Liver (tissue), 9 donors: ENCODE results near the gene PEX16. TPM values are rescaled to one million over a fixed set of nuclear protein-coding genes. Genes with fewer than 3 reads are reported as not detected.

ENCODE experiments used
- DNase-seq: peaks from one replicate; pipeline ENCODE4 v3.0.0-alpha.2; 2017; ENCODE audit warnings: low spot score
- H3K27ac ChIP-seq, 2 donors: one replicate each; pipeline ENCODE4 v1.7.0; 2013; ENCODE audit warnings: inconsistent platforms in 2 of 2, low read length in 2 of 2, control low read depth in 1 of 2, low read depth in 1 of 2, mild to moderate bottlenecking in 1 of 2
- H3K27me3 ChIP-seq, 4 donors: one replicate each; pipeline versions ENCODE4 v1.6.1 to v1.7.0; 2013; ENCODE audit warnings: low read length in 3 of 4, inconsistent platforms in 1 of 4, mild to moderate bottlenecking in 1 of 4, moderate library complexity in 1 of 4; ENCODE audit not compliant: control insufficient read depth in 4 of 4, insufficient read depth in 4 of 4
- H3K36me3 ChIP-seq, 4 donors: one replicate each; pipeline versions ENCODE4 v1.6.1 to v1.7.0; 2013; ENCODE audit warnings: low read length in 3 of 4, mild to moderate bottlenecking in 3 of 4, low read depth in 1 of 4, moderate library complexity in 1 of 4; ENCODE audit not compliant: control insufficient read depth in 4 of 4, insufficient read depth in 3 of 4
- H3K4me1 ChIP-seq, 4 donors: one replicate each; pipeline versions ENCODE4 v1.6.1 to v1.7.0; 2013; ENCODE audit warnings: low read length in 3 of 4, mild to moderate bottlenecking in 3 of 4, moderate library complexity in 1 of 4; ENCODE audit not compliant: control insufficient read depth in 4 of 4, insufficient read depth in 4 of 4
- H3K4me3 ChIP-seq, 3 donors: one replicate each; pipeline versions ENCODE4 v1.6.1 to v1.7.0; 2013; ENCODE audit warnings: low read length in 3 of 3, control low read depth in 1 of 3, low read depth in 1 of 3, mild to moderate bottlenecking in 1 of 3
- H3K9ac ChIP-seq, 2 donors: one replicate each; pipeline ENCODE4 v1.7.0; 2013; ENCODE audit warnings: low read length in 2 of 2, mild to moderate bottlenecking in 2 of 2, moderate library complexity in 2 of 2, control low read depth in 1 of 2, low read depth in 1 of 2
- H3K9me3 ChIP-seq, 4 donors: one replicate each; pipeline versions ENCODE4 v1.6.1 to v1.7.0; 2013; ENCODE audit warnings: low read length in 3 of 4; ENCODE audit not compliant: control insufficient read depth in 4 of 4
- FOXA1 ChIP-seq: IDR thresholded peaks from 2 replicates; pipeline ENCODE4 v1.6.1; 2016; ENCODE audit warnings: antibody characterized with exemption
- FOXA2 ChIP-seq: IDR thresholded peaks from 2 replicates; pipeline ENCODE4 v1.6.1; 2016; ENCODE audit warnings: antibody characterized with exemption
- GABPA ChIP-seq, 2 donors: IDR thresholded peaks in 1 of 2; conservative IDR thresholded peaks in 1 of 2; 2 replicates each; pipeline ENCODE4 v1.6.1; 2016; ENCODE audit warnings: antibody characterized with exemption in 2 of 2, mild to moderate bottlenecking in 1 of 2, moderate library complexity in 1 of 2
- HNF4A ChIP-seq, 2 donors: conservative IDR thresholded peaks; 2 replicates each; pipeline ENCODE4 v1.6.1; 2016; ENCODE audit warnings: antibody characterized with exemption in 2 of 2, mild to moderate bottlenecking in 2 of 2
- NR2F2 ChIP-seq: IDR thresholded peaks from 2 replicates; pipeline ENCODE4 v1.6.1; 2016; ENCODE audit warnings: antibody characterized with exemption
- RAD21 ChIP-seq, 2 donors: IDR thresholded peaks; 2 replicates each; pipeline ENCODE4 v1.6.1; 2016; ENCODE audit warnings: antibody characterized with exemption in 2 of 2, mild to moderate bottlenecking in 2 of 2
- RXRA ChIP-seq, 2 donors: IDR thresholded peaks; 2 replicates each; pipeline ENCODE4 v1.6.1; 2017 to 2018; ENCODE audit warnings: antibody characterized with exemption in 2 of 2, mild to moderate bottlenecking in 1 of 2
- SP1 ChIP-seq: IDR thresholded peaks from 2 replicates; pipeline ENCODE4 v1.6.1; 2018; ENCODE audit warnings: antibody characterized with exemption, mild to moderate bottlenecking
- TAF1 ChIP-seq: conservative IDR thresholded peaks from 2 replicates; pipeline ENCODE4 v1.6.1; 2016; ENCODE audit warnings: antibody characterized with exemption, mild to moderate bottlenecking
- YY1 ChIP-seq: IDR thresholded peaks from 2 replicates; pipeline ENCODE4 v1.6.1; 2016; ENCODE audit warnings: antibody characterized with exemption, mild to moderate bottlenecking
- WGBS: extraction: QIAGEN DNeasy Blood & Tissue Kit; methylation state at CpG from one replicate; pipeline ENCODE4 v1.1.7; 2013; 5-methylcytosine and 5-hydroxymethylcytosine counted together
- polyA plus RNA-seq, 2 donors: library from polyadenylated mRNA; stranded (reverse) in 1 of 2; unstranded in 1 of 2; fragments of 200-250 nt in 1 of 2; fragments of >200 nt in 1 of 2; fragmentation: Nextera tagmentation in 1 of 2; extraction: Ambion mirVana in 1 of 2; gene quantifications; one replicate each; pipeline versions ENCODE4 v1.2.1 to v1.2.3, GENCODE V29; 2013 to 2015
- total RNA-seq, 2 donors: library from RNA; depleted of rRNA; stranded (reverse); fragments of >200 nt; gene quantifications; one replicate each; pipeline ENCODE4 v1.2.3, GENCODE V29; 2014
- TF ChIP-seq, protein P1 (sequence below): fragments of 150-350 bp; IDR thresholded peaks from 2 replicates; pipeline ENCODE4 v1.5.1; 2017; ENCODE audit warnings: improper control_type of control experiment, low read depth, low read length; ENCODE audit not compliant: missing input control
- TF ChIP-seq, protein P2 (sequence below): IDR thresholded peaks from 2 replicates; pipeline ENCODE4 v1.6.1; 2016; ENCODE audit warnings: antibody characterized with exemption
- TF ChIP-seq, protein P3 (sequence below): IDR thresholded peaks from 2 replicates; pipeline ENCODE4 v1.6.1; 2016; ENCODE audit warnings: antibody characterized with exemption
- TF ChIP-seq, protein P4 (sequence below): IDR thresholded peaks from 2 replicates; pipeline ENCODE4 v1.6.1; 2016; ENCODE audit warnings: antibody characterized with exemption
- donor health status: healthy.
- donor health status: healthy.
- donor health status: healthy.
- donor health status: healthy.
- donor health status: healthy.

Gene PEX16
- total and polyA plus RNA-seq, 4 donors, result 18.8 to 41.2 (median 29.8) TPM

DNA sequence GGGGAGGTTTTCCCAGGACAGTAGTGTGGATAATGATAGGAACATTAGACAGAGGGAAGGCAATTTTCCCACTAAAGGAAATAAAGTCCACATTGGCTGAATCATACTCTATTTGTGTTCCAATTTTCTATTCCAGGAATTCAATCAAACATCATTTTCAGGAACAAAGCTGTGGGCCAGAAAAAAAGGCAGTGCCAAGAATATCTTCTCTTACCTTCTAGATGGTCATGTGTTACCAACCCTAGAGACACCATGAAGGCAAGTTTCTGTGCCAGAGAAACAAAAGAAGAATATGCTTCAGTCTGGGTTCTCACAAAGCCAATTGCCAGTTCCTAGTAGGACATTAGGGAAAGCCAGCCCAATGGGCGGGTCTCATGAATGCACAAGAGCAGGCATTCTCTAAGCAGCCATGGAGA is 32.3 kb upstream of the PEX16 start:
- no peak for DNase-seq
- WGBS, result 97% methylated on average over 1 of the region's 1 CpG
- H3K9me3 ChIP-seq, result no peaks in the 10 kb centered on the region
- H3K27me3 ChIP-seq, result no peaks in the 10 kb centered on the region
- H3K36me3 ChIP-seq, result peaks cover 4 to 36% (median 26%) of the 10 kb centered on the region in 4 donors
- no peak for TF ChIP-seq NR2F2
- TF ChIP-seq HNF4A (conservative IDR thresholded peaks at IDR 0.05), result peak in 1 of 2 donors; percentile 14
- TF ChIP-seq RXRA (IDR thresholded peaks at IDR 0.05), result peak in 1 of 2 donors; percentile 34
- peaks cover 0 to 5% (median under 1%) of the 10 kb centered on the region in 4 donors for H3K4me1 ChIP-seq
- peak overlapping the region in 1 of 2 donors; percentile 10 for H3K27ac ChIP-seq
- no peak overlapping the region for H3K4me3 ChIP-seq
- no peak overlapping the region for H3K9ac ChIP-seq

DNA sequence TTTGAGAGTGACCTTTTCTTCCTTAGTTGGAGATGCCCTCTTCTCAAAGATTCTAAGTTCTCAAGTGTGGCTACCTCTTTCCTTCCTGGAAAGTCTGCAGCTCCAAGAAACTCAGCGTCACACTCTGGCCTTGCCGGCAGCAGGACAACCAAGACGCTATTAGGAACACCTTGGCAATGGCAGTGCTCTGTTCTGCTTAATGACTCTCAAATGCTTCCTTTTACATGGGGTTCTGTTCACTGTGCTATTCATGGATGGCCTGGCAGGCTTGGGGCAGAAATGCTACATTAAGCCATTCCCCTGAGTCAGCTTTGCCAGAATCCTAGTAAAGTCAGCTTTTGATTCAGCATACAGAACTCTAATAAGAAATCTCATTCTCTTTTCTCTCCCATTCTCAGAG is 30.7 kb upstream of the PEX16 start:
- 95% methylated on average over 3 of the region's 3 CpGs for WGBS
- H3K27ac ChIP-seq, result no peak overlapping the region
- DNase-seq, result no peak
- H3K27me3 ChIP-seq, result no peaks in the 10 kb centered on the region
- H3K36me3 ChIP-seq, result peaks cover 4 to 40% (median 26%) of the 10 kb centered on the region in 4 donors
- no peak overlapping the region for H3K9ac ChIP-seq
- no peaks in the 10 kb centered on the region for H3K9me3 ChIP-seq
- H3K4me3 ChIP-seq, result no peak overlapping the region
- TF ChIP-seq, protein P1, sequence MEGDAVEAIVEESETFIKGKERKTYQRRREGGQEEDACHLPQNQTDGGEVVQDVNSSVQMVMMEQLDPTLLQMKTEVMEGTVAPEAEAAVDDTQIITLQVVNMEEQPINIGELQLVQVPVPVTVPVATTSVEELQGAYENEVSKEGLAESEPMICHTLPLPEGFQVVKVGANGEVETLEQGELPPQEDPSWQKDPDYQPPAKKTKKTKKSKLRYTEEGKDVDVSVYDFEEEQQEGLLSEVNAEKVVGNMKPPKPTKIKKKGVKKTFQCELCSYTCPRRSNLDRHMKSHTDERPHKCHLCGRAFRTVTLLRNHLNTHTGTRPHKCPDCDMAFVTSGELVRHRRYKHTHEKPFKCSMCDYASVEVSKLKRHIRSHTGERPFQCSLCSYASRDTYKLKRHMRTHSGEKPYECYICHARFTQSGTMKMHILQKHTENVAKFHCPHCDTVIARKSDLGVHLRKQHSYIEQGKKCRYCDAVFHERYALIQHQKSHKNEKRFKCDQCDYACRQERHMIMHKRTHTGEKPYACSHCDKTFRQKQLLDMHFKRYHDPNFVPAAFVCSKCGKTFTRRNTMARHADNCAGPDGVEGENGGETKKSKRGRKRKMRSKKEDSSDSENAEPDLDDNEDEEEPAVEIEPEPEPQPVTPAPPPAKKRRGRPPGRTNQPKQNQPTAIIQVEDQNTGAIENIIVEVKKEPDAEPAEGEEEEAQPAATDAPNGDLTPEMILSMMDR, result no peak
- TF ChIP-seq NR2F2 (no peak), FOXA1 (no peak), HNF4A (conservative IDR thresholded peaks at IDR 0.05) (no peak), RAD21 (IDR thresholded peaks at IDR 0.05) (no peak), YY1 (no peak), TAF1 (no peak), GABPA (IDR thresholded peaks at IDR 0.05 in 1 of 2, conservative IDR thresholded peaks at IDR 0.05 in 1 of 2) (no peak), RXRA (IDR thresholded peaks at IDR 0.05) (no peak), SP1 (no peak), FOXA2 (no peak)
- TF ChIP-seq, protein P2, sequence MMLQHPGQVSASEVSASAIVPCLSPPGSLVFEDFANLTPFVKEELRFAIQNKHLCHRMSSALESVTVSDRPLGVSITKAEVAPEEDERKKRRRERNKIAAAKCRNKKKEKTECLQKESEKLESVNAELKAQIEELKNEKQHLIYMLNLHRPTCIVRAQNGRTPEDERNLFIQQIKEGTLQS, result no peak
- TF ChIP-seq, protein P3, sequence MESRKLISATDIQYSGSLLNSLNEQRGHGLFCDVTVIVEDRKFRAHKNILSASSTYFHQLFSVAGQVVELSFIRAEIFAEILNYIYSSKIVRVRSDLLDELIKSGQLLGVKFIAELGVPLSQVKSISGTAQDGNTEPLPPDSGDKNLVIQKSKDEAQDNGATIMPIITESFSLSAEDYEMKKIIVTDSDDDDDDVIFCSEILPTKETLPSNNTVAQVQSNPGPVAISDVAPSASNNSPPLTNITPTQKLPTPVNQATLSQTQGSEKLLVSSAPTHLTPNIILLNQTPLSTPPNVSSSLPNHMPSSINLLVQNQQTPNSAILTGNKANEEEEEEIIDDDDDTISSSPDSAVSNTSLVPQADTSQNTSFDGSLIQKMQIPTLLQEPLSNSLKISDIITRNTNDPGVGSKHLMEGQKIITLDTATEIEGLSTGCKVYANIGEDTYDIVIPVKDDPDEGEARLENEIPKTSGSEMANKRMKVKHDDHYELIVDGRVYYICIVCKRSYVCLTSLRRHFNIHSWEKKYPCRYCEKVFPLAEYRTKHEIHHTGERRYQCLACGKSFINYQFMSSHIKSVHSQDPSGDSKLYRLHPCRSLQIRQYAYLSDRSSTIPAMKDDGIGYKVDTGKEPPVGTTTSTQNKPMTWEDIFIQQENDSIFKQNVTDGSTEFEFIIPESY, result no peak
- TF ChIP-seq, protein P4, sequence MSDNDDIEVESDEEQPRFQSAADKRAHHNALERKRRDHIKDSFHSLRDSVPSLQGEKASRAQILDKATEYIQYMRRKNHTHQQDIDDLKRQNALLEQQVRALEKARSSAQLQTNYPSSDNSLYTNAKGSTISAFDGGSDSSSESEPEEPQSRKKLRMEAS, result no peak
- H3K4me1 ChIP-seq, result peaks cover 0 to 5% (median under 1%) of the 10 kb centered on the region in 4 donors

DNA sequence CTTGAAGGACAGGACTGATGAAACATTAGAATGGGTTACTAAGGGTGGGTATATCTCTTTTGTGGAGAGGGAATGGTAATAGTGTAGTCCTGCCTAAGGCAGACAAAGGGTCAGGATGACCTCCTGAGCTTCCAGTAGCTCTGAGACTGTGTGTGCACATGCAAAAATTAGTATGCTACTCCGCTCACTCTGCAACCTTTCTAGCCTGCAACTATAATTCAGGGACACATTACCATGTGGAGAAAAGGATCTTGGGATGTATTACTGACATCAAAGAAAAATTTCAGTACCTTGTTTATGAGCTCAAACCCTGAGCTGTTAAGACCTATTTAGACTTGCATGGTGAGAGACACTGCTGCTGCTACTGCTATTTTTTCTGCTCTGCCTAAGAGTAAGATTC is 30.2 kb upstream of the PEX16 start:
- Histone ChIP-seq H3K27me3 (no peaks in the 10 kb centered on the region), H3K36me3 (peaks cover 4 to 35% (median 26%) of the 10 kb centered on the region in 4 donors), H3K4me3 (no peak overlapping the region), H3K4me1 (peaks cover 0 to 5% (median 3%) of the 10 kb centered on the region in 4 donors), H3K9ac (no peak overlapping the region), H3K9me3 (no peaks in the 10 kb centered on the region), H3K27ac (no peak overlapping the region)
- TF ChIP-seq HNF4A (conservative IDR thresholded peaks at IDR 0.05) (no peak), NR2F2 (no peak), FOXA2 (no peak)
- no peak for DNase-seq
- WGBS, result 100% methylated on average over 1 of the region's 1 CpG
